GM12801 (cell line): ENCODE results near the gene MPV17L.

Experiments used
- CTCF ChIP-seq: IDR thresholded peaks from one replicate; pipeline ENCODE4 v1.5.1; 2011; ENCODE audit warnings: control low read depth; ENCODE audit not compliant: insufficient read length; ENCODE audit errors: extremely low read depth

The MPV17L gene

GRCh38 chr16:15404792-15405191 lies 9.2 kb downstream of the MPV17L start:
- no peak for TF ChIP-seq CTCF

- TF ChIP-seq CTCF: no peak
Measured at GRCh38 chr16:15415511-15415985, 20.0 kb downstream of the MPV17L start.

GRCh38 chr16:15417197-15417596 lies 21.6 kb downstream of the MPV17L start:
- TF ChIP-seq CTCF: no peak

- no peak for TF ChIP-seq CTCF
Measured at GRCh38 chr16:15418206-15418605, 22.7 kb downstream of the MPV17L start.

- TF ChIP-seq CTCF: no peak
Measured at GRCh38 chr16:15422222-15422621, 26.7 kb downstream of the MPV17L start.

- TF ChIP-seq CTCF: no peak
Measured at GRCh38 chr16:15425861-15426260, 30.3 kb downstream of the MPV17L start.

- no peak for TF ChIP-seq CTCF
Measured at GRCh38 chr16:15426796-15427195, 31.2 kb downstream of the MPV17L start.
